H1 (cell line): ENCODE results near the gene F7. TPM values are rescaled to one million over a fixed set of nuclear protein-coding genes. Genes with fewer than 3 reads are reported as not detected.

Experiments used
- CTCF ChIA-PET: fragments of 300-600 bp; sonication (Branson Sonifier 250); formaldehyde crosslinking; loops from one replicate; lab custom pipeline; 2021; ENCODE audit not compliant: partially characterized antibody; lab: Charles Lee
- POLR2A ChIA-PET: fragments of 300-600 bp; sonication (Branson Sonifier 250); formaldehyde crosslinking; loops from one replicate; lab custom pipeline; 2021; ENCODE audit warnings: inconsistent platforms; ENCODE audit not compliant: partially characterized antibody; lab: Charles Lee
- DNase-seq, 2 experiments: peaks; one replicate each; pipeline versions ENCODE4 v3.0.0 to v3.0.0-alpha.2; 2010 to 2022; ENCODE audit warnings: low spot score in 2 of 2, low read depth in 1 of 2, mixed read lengths in 1 of 2
- FAIRE-seq: peaks from 2 replicates; lab custom pipeline; 2011; peaks lifted over from hg19 to GRCh38; lab: Jason Lieb, UNC
- H2AFZ ChIP-seq: 2 replicates; pipeline ENCODE4 v1.8.1; 2012; ENCODE audit warnings: low read length, inconsistent platforms
- H2AK5ac ChIP-seq: 2 replicates; pipeline ENCODE4 v1.6.1; 2013; ENCODE audit warnings: low read depth, low read length
- H2BK120ac ChIP-seq: replicated peaks from 2 replicates; pipeline ENCODE3; 2013; ENCODE audit warnings: low read depth, low read length, inconsistent platforms
- H2BK12ac ChIP-seq: 2 replicates; pipeline ENCODE4 v1.6.1; 2013; ENCODE audit warnings: low read depth, low read length
- H2BK15ac ChIP-seq: 2 replicates; pipeline ENCODE4 v1.6.1; 2013; ENCODE audit warnings: low read length
- H2BK20ac ChIP-seq: 2 replicates; pipeline ENCODE4 v1.6.1; 2013; ENCODE audit warnings: low read length
- H2BK5ac ChIP-seq: 2 replicates; pipeline ENCODE4 v1.6.1; 2013; ENCODE audit warnings: low read depth, low read length
- H3K14ac ChIP-seq: 2 replicates; pipeline ENCODE4 v1.6.1; 2013; ENCODE audit warnings: inconsistent platforms; ENCODE audit not compliant: insufficient read length
- H3K18ac ChIP-seq: 2 replicates; pipeline ENCODE4 v1.6.1; 2013; ENCODE audit warnings: low read length; ENCODE audit errors: extremely low read depth
- H3K23ac ChIP-seq: 2 replicates; pipeline ENCODE4 v1.6.1; 2013; ENCODE audit warnings: inconsistent platforms; ENCODE audit not compliant: insufficient read length
- H3K23me2 ChIP-seq: 2 replicates; pipeline ENCODE4 v1.6.1; 2013; ENCODE audit warnings: low read depth, low read length
- H3K27ac ChIP-seq: 2 replicates; pipeline ENCODE4 v1.6.1; 2011; ENCODE audit warnings: low read depth, low read length, inconsistent platforms
- H3K27me3 ChIP-seq, 4 experiments: replicated peaks in 1 of 4; 1 replicate in 1 of 4; 2 replicates in 3 of 4; pipeline versions ENCODE4 v1.6.1 to v1.8.1; 2011 to 2013; ENCODE audit warnings: low read length in 3 of 4, mild to moderate bottlenecking in 3 of 4, inconsistent platforms in 2 of 4, mixed read lengths in 2 of 4, moderate library complexity in 1 of 4; ENCODE audit not compliant: control insufficient read depth in 3 of 4, insufficient read depth in 3 of 4; ENCODE audit errors: extremely low read depth in 1 of 4
- H3K36me3 ChIP-seq, 4 experiments: 2 replicates each; pipeline versions ENCODE4 v1.6.1 to v1.8.1; 2011 to 2013; ENCODE audit warnings: mild to moderate bottlenecking in 4 of 4, low read length in 3 of 4, moderate library complexity in 2 of 4, control low read depth in 1 of 4, inconsistent platforms in 1 of 4; ENCODE audit not compliant: insufficient read depth in 4 of 4, control insufficient read depth in 2 of 4
- H3K4ac ChIP-seq: replicated peaks from 2 replicates; pipeline ENCODE3; 2013; ENCODE audit warnings: low read length, low read depth, mixed read lengths, inconsistent platforms; ENCODE audit not compliant: insufficient read length
- H3K4me1 ChIP-seq, 4 experiments: replicated peaks in 1 of 4; 1 replicate in 1 of 4; 2 replicates in 3 of 4; pipeline versions ENCODE4 v1.6.1 to v1.8.1; 2011 to 2013; ENCODE audit warnings: low read length in 3 of 4, inconsistent platforms in 2 of 4, mixed read lengths in 1 of 4; ENCODE audit not compliant: insufficient read depth in 4 of 4, control insufficient read depth in 3 of 4
- H3K4me2 ChIP-seq, 2 experiments: 2 replicates each; pipeline versions ENCODE4 v1.6.1 to v1.8.1; 2011 to 2013; ENCODE audit warnings: low read depth in 2 of 2, low read length in 2 of 2, control low read depth in 1 of 2, inconsistent platforms in 1 of 2, mild to moderate bottlenecking in 1 of 2; ENCODE audit not compliant: insufficient read depth in 1 of 2
- H3K4me3 ChIP-seq, 4 experiments: fragments of 200-600, 300-600 bp in 1 of 4; sonication (generic), shearing (Covaris generic), sonication (Bioruptor Twin) in 1 of 4; 2 replicates each; pipeline versions ENCODE4 v1.5.1 to v1.8.1; 2011 to 2016; ENCODE audit warnings: low read length in 4 of 4, low read depth in 3 of 4, control low read depth in 2 of 4, inconsistent platforms in 2 of 4, mild to moderate bottlenecking in 2 of 4, mixed read lengths in 1 of 4, moderate library complexity in 1 of 4; ENCODE audit not compliant: insufficient read depth in 2 of 4; ENCODE audit errors: extremely low read depth in 1 of 4
- H3K56ac ChIP-seq: replicated peaks from 2 replicates; pipeline ENCODE3; 2013; ENCODE audit warnings: low read depth, mild to moderate bottlenecking, mixed read lengths, low read length, inconsistent platforms; ENCODE audit not compliant: insufficient read length
- H3K79me1 ChIP-seq: 2 replicates; pipeline ENCODE4 v1.6.1; 2013; ENCODE audit warnings: low read depth, low read length, control low read depth
- H3K79me2 ChIP-seq, 2 experiments: 2 replicates each; pipeline versions ENCODE4 v1.6.1 to v1.8.1; 2012 to 2013; ENCODE audit warnings: low read length in 2 of 2, mild to moderate bottlenecking in 2 of 2, inconsistent platforms in 1 of 2; ENCODE audit not compliant: insufficient read depth in 2 of 2, control insufficient read depth in 1 of 2
- H3K9ac ChIP-seq, 4 experiments: replicated peaks in 1 of 4; 1 replicate in 1 of 4; 2 replicates in 3 of 4; pipeline versions ENCODE4 v1.6.1 to v1.8.1; 2011 to 2013; ENCODE audit warnings: low read depth in 3 of 4, low read length in 3 of 4, control low read depth in 2 of 4, mild to moderate bottlenecking in 2 of 4, moderate library complexity in 2 of 4, inconsistent platforms in 1 of 4; ENCODE audit errors: extremely low read depth in 1 of 4
- H3K9me3 ChIP-seq, 2 experiments: 2 replicates each; pipeline versions ENCODE4 v1.6.1 to v1.8.1; 2012 to 2013; ENCODE audit warnings: mild to moderate bottlenecking in 2 of 2, moderate library complexity in 2 of 2, control low read depth in 1 of 2, inconsistent platforms in 1 of 2, low read depth in 1 of 2, low read length in 1 of 2, mixed read lengths in 1 of 2; ENCODE audit not compliant: insufficient read depth in 2 of 2
- H4K20me1 ChIP-seq, 2 experiments: replicated peaks in 1 of 2; 2 replicates each; pipeline versions ENCODE3 to v1.8.1; 2011 to 2013; ENCODE audit warnings: inconsistent platforms in 2 of 2, low read length in 2 of 2, mild to moderate bottlenecking in 1 of 2; ENCODE audit not compliant: insufficient read depth in 2 of 2, control insufficient read depth in 1 of 2
- H4K5ac ChIP-seq: 2 replicates; pipeline ENCODE4 v1.6.1; 2013; ENCODE audit warnings: low read length, low read depth, mixed read lengths, inconsistent platforms; ENCODE audit not compliant: insufficient read length
- H4K8ac ChIP-seq: 2 replicates; pipeline ENCODE4 v1.8.0; 2013; ENCODE audit warnings: mild to moderate bottlenecking, moderate library complexity, low read length, inconsistent platforms; ENCODE audit not compliant: insufficient read depth; ENCODE audit errors: extremely low read depth
- H4K91ac ChIP-seq: replicated peaks from 2 replicates; pipeline ENCODE3; 2013; ENCODE audit warnings: low read length, mixed read lengths, inconsistent platforms; ENCODE audit not compliant: insufficient read length
- BACH1 ChIP-seq: IDR thresholded peaks from 2 replicates; pipeline ENCODE4 v1.6.1; 2012; ENCODE audit warnings: low read length, improper control_type of control experiment
- CBX8 ChIP-seq: fragments of 300-800, 300-1000 bp; sonication (generic); IDR thresholded peaks from 2 replicates; pipeline ENCODE4 v1.7.1; 2016; ENCODE audit warnings: low read depth, low read length, borderline replicate concordance
- HDAC2 ChIP-seq, 2 experiments: fragments of 300-600 bp in 1 of 2; sonication (generic) in 1 of 2; IDR thresholded peaks; 2 replicates each; pipeline ENCODE4 v1.6.1; 2011 to 2012; ENCODE audit warnings: low read depth in 2 of 2, low read length in 2 of 2, mild to moderate bottlenecking in 2 of 2, moderate library complexity in 2 of 2, borderline replicate concordance in 1 of 2, inconsistent platforms in 1 of 2
- KDM4A ChIP-seq: IDR thresholded peaks from one replicate; pipeline ENCODE4 v1.7.1; 2012; ENCODE audit warnings: low read depth, mild to moderate bottlenecking, moderate library complexity, low read length, inconsistent platforms; ENCODE audit not compliant: severe bottlenecking
- RXRA ChIP-seq: IDR thresholded peaks from 2 replicates; pipeline ENCODE4 v1.6.1; 2011; ENCODE audit warnings: low read depth, mild to moderate bottlenecking, low read length, moderate library complexity; ENCODE audit not compliant: insufficient read depth
- SAP30 ChIP-seq: fragments of 300-600 bp; sonication (generic); IDR thresholded peaks from 2 replicates; pipeline ENCODE4 v1.7.1; 2012; ENCODE audit warnings: low read length, moderate library complexity, mild to moderate bottlenecking, inconsistent platforms; ENCODE audit not compliant: insufficient read depth, insufficient replicate concordance
- SRF ChIP-seq: IDR thresholded peaks from 2 replicates; pipeline ENCODE4 v1.6.1; 2011; ENCODE audit warnings: mild to moderate bottlenecking, low read depth, low read length, moderate library complexity
- WGBS, 2 experiments: shearing (Covaris generic) in 1 of 2; methylation state at CpG; one replicate each; pipeline versions ENCODE4 v1.1.6 to v1.1.7; 2013 to 2015; ENCODE audit warnings: low lambda C conversion rate in 2 of 2, mixed read lengths in 2 of 2, inconsistent platforms in 1 of 2, low coverage in 1 of 2, missing lambda C conversion rate in 1 of 2; ENCODE audit not compliant: insufficient replicate concordance in 2 of 2, insufficient coverage in 1 of 2, insufficient read length in 1 of 2; ENCODE audit errors: extremely low coverage in 1 of 2, missing lambda C conversion rate in 1 of 2; 5-methylcytosine and 5-hydroxymethylcytosine counted together
- polyA plus RNA-seq, 7 experiments: library from polyadenylated mRNA; depleted of rRNA in 3 of 7; stranded (reverse) in 5 of 7; unstranded in 2 of 7; fragments of >200 nt in 5 of 7; fragments of 200-250 nt in 2 of 7; gene quantifications; 1 replicate in 5 of 7; 2 replicates in 1 of 7; 4 replicates in 1 of 7; pipeline versions ENCODE4 v1.2.1 to v1.2.3, GENCODE V29; 2011 to 2013; ENCODE audit warnings: missing spikeins in 2 of 7, mixed read lengths in 2 of 7
- total RNA-seq: library from RNA; stranded (reverse); fragmentation: NEBNext Ultra II Directional; extraction: Animal tissue kit (Norgen Biotek cat#: 25700); gene quantifications from 2 replicates; pipeline ENCODE4 v1.2.1, GENCODE V29; 2021
- TF ChIP-seq, protein P1 (sequence below): IDR thresholded peaks from 2 replicates; pipeline ENCODE4 v1.6.1; 2012; ENCODE audit warnings: low read length, inconsistent platforms
- TF ChIP-seq, protein P2 (sequence below): IDR thresholded peaks from 2 replicates; pipeline ENCODE4 v1.6.1; 2011; ENCODE audit warnings: low read length, improper control_type of control experiment

The F7 gene
- total and polyA plus RNA-seq, 2 of the 8 experiments (the other 6 are each of a cell fraction or from before 2014, with no cell fraction given): 0.43 to 0.98 TPM

DNA sequence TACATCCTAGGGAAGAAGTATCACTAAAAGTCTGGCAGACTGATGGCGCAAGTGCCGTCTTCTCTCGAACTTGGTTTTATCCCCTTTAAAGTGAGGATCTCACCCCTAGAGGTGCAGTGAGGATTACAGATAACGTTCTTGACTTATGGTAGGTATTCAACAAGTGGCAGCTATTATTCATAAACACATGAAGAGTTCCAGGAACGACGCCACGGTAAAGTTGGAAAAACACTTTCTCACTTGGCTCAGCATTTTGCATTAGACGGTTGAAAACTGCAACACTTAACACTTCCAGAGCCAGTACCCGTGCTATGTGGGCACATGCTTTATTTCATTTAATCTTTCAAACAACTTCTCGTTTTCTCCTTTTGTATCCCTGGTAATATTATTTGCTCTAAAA is 61.6 kb downstream of the F7 start:
- WGBS, 2 experiments: 94% methylated on average over 10 of the region's 10 CpGs; no CpG with 5 or more reads in 1 of the 2 experiments

More for the DNA sequence above, 61.6 kb downstream of the F7 start:
- ChIA-PET POLR2A (interaction anchor here (1.2 to 2.5 kb wide), 2 partner anchors 12 to 42 kb away, joined by 3 to 7 read pairs; partner anchors contain the start of genes CUL4A and PCID2), CTCF (interaction anchor here (1.3 kb wide), 1 partner anchor 235 kb away, joined by 3 read pairs; no protein-coding TSS in a partner anchor)
- Histone ChIP-seq H3K79me1 (no peaks in the 10 kb centered on the region), H3K9ac (no peak overlapping the region), H2AK5ac (no peak overlapping the region), H3K27ac (no peak overlapping the region), H3K79me2 (no peaks in the 10 kb centered on the region; a peak in 1 of 4 replicates), H3K14ac (no peak overlapping the region), H3K4me1 (peaks cover 0 to 10% (median 3%) of the 10 kb centered on the region in 4 experiments; a peak in 5 of 7 replicates), H3K4me3 (no peak overlapping the region), H2BK120ac (no peak overlapping the region), H4K91ac (no peak overlapping the region), H3K18ac (no peak overlapping the region), H4K20me1 (no peaks in the 10 kb centered on the region), H2BK20ac (no peak overlapping the region), H3K4me2 (no peak overlapping the region), H3K23me2 (no peaks in the 10 kb centered on the region), H2AFZ (no peak overlapping the region), H4K5ac (no peak overlapping the region), H3K27me3 (no peaks in the 10 kb centered on the region), H2BK15ac (no peak overlapping the region), H3K36me3 (peaks cover 2 to 23% (median 6%) of the 10 kb centered on the region in 4 experiments; a peak in 5 of 8 replicates), H2BK12ac (no peak overlapping the region), H3K4ac (no peak overlapping the region), H3K56ac (no peak overlapping the region), H4K8ac (no peak overlapping the region), H3K23ac (no peak overlapping the region), H3K9me3 (no peaks in the 10 kb centered on the region), H2BK5ac (no peak overlapping the region)
- DNase-seq (no peak), FAIRE-seq (no peak)
- TF ChIP-seq, protein P1, sequence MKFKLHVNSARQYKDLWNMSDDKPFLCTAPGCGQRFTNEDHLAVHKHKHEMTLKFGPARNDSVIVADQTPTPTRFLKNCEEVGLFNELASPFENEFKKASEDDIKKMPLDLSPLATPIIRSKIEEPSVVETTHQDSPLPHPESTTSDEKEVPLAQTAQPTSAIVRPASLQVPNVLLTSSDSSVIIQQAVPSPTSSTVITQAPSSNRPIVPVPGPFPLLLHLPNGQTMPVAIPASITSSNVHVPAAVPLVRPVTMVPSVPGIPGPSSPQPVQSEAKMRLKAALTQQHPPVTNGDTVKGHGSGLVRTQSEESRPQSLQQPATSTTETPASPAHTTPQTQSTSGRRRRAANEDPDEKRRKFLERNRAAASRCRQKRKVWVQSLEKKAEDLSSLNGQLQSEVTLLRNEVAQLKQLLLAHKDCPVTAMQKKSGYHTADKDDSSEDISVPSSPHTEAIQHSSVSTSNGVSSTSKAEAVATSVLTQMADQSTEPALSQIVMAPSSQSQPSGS: no peak
- no peak for TF ChIP-seq BACH1
- TF ChIP-seq RXRA: no peak
- no peak for TF ChIP-seq SRF
- TF ChIP-seq, protein P2, sequence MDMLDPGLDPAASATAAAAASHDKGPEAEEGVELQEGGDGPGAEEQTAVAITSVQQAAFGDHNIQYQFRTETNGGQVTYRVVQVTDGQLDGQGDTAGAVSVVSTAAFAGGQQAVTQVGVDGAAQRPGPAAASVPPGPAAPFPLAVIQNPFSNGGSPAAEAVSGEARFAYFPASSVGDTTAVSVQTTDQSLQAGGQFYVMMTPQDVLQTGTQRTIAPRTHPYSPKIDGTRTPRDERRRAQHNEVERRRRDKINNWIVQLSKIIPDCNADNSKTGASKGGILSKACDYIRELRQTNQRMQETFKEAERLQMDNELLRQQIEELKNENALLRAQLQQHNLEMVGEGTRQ: no peak
- no peak for TF ChIP-seq KDM4A
- no peak for TF ChIP-seq SAP30
- TF ChIP-seq HDAC2 (IDR thresholded peaks at IDR 0.05; ENCODE audit: borderline replicate concordance in 1 of 2, low read depth in 2 of 2, low read length in 2 of 2): no peak
- TF ChIP-seq CBX8: no peak
